HEK293 (cell line): ENCODE data around the gene SPON1.
"Not testable (repeated sequence)": the region's sequence is repeated elsewhere in the genome, so short reads cannot be mapped to it uniquely, and the experiment has no call there.

Experiments
- CTCF ChIA-PET: fragments of 350-600 bp; formaldehyde crosslinking; extraction: SDS; loops from one replicate; lab custom pipeline; 2021; ENCODE audit warnings: antibody characterized with exemption; lab: Yijun Ruan, JAX
- POLR2A ChIA-PET: fragments of 300-600 bp; formaldehyde crosslinking; extraction: SDS; loops from one replicate; lab custom pipeline; 2020; ENCODE audit warnings: antibody characterized with exemption, inconsistent platforms; lab: Yijun Ruan, JAX
- H3K27ac ChIP-seq: fragments of 200-500 bp; sonication (Bioruptor generic); 2 replicates; pipeline ENCODE4 v1.5.1; 2014; ENCODE audit warnings: low read depth, low read length, control low read depth, inconsistent platforms; ENCODE audit errors: extremely low read depth
- H3K36me3 ChIP-seq, 2 experiments: fragments of 200-500 bp in 1 of 2; sonication (Bioruptor generic) in 1 of 2; 1 replicate in 1 of 2; 2 replicates in 1 of 2; pipeline ENCODE4 v1.5.1; 2014 to 2017; ENCODE audit warnings: inconsistent platforms in 2 of 2, low read length in 2 of 2; ENCODE audit not compliant: control insufficient read depth in 2 of 2, insufficient read depth in 1 of 2
- H3K4me1 ChIP-seq: fragments of 200-500 bp; sonication (Bioruptor generic); 2 replicates; pipeline ENCODE4 v1.5.1; 2014; ENCODE audit warnings: mild to moderate bottlenecking, low read length, inconsistent platforms; ENCODE audit not compliant: control insufficient read depth, insufficient read depth
- H3K4me3 ChIP-seq: 2 replicates; pipeline ENCODE4 v1.5.1; 2011; ENCODE audit warnings: low read depth, mild to moderate bottlenecking, control low read depth, low read length, moderate library complexity
- H3K9me3 ChIP-seq: fragments of 200-500 bp; sonication (Bioruptor generic); 2 replicates; pipeline ENCODE4 v1.5.1; 2014; ENCODE audit warnings: low read depth, low read length, inconsistent platforms; ENCODE audit not compliant: control insufficient read depth, insufficient read depth
- BCL11B ChIP-seq: fragments of 450-650 bp; formaldehyde crosslinking; IDR thresholded peaks from 2 replicates; pipeline ENCODE4 v1.5.1; 2016; ENCODE audit warnings: low read depth, missing biosample characterization, missing genetic modification characterization
- GLIS2 ChIP-seq: fragments of 450-650 bp; formaldehyde crosslinking; IDR thresholded peaks from 2 replicates; pipeline ENCODE4 v1.5.1; 2016; ENCODE audit warnings: missing biosample characterization, missing genetic modification characterization
- HOXC10 ChIP-seq: sonication (generic); formaldehyde crosslinking; IDR thresholded peaks from 2 replicates; pipeline ENCODE4 v1.8.1; 2023; ENCODE audit warnings: mild to moderate bottlenecking, missing genetic modification reagents
- KLF1 ChIP-seq: fragments of 450-650 bp; formaldehyde crosslinking; IDR thresholded peaks from 2 replicates; pipeline ENCODE4 v1.5.1; 2016; ENCODE audit warnings: missing biosample characterization, missing genetic modification characterization
- REPIN1 ChIP-seq: fragments of 450-650 bp; formaldehyde crosslinking; IDR thresholded peaks from 2 replicates; pipeline ENCODE4 v1.5.1; 2017; ENCODE audit warnings: missing biosample characterization, missing genetic modification characterization, low read depth
- SCRT2 ChIP-seq: fragments of 450-650 bp; formaldehyde crosslinking; IDR thresholded peaks from 2 replicates; pipeline ENCODE4 v1.5.1; 2016; ENCODE audit warnings: missing biosample characterization, missing genetic modification characterization
- YY2 ChIP-seq: fragments of 450-650 bp; formaldehyde crosslinking; IDR thresholded peaks from 2 replicates; pipeline ENCODE4 v1.5.1; 2016; ENCODE audit warnings: missing biosample characterization, missing genetic modification characterization
- ZEB2 ChIP-seq: fragments of 450-650 bp; formaldehyde crosslinking; IDR thresholded peaks from 2 replicates; pipeline ENCODE4 v1.5.1; 2016; ENCODE audit warnings: missing biosample characterization, missing genetic modification characterization
- ZIC2 ChIP-seq: fragments of 450-650 bp; formaldehyde crosslinking; IDR thresholded peaks from 2 replicates; pipeline ENCODE4 v1.5.1; 2016; ENCODE audit warnings: missing biosample characterization, missing genetic modification characterization
- ZNF292 ChIP-seq: fragments of 450-650 bp; formaldehyde crosslinking; IDR thresholded peaks from 2 replicates; pipeline ENCODE4 v1.5.1; 2016; ENCODE audit warnings: low read depth, missing biosample characterization, missing genetic modification characterization, borderline replicate concordance
- ZNF510 ChIP-seq: fragments of 450-650 bp; formaldehyde crosslinking; IDR thresholded peaks from 2 replicates; pipeline ENCODE4 v1.5.1; 2018; ENCODE audit warnings: mild to moderate bottlenecking, missing genetic modification characterization, missing biosample characterization; ENCODE audit not compliant: insufficient replicate concordance
- ZNF549 ChIP-seq: fragments of 450-650 bp; IDR thresholded peaks from 2 replicates; pipeline ENCODE4 v1.5.1; 2018; ENCODE audit warnings: missing biosample characterization, missing genetic modification characterization, mild to moderate bottlenecking, inconsistent platforms, moderate library complexity
- ZNF600 ChIP-seq: fragments of 450-650 bp; formaldehyde crosslinking; IDR thresholded peaks from 2 replicates; pipeline ENCODE4 v1.5.1; 2016; ENCODE audit warnings: missing biosample characterization, missing genetic modification characterization
- ZNF76 ChIP-seq: fragments of 450-650 bp; formaldehyde crosslinking; IDR thresholded peaks from 2 replicates; pipeline ENCODE4; 2016; ENCODE audit warnings: low read depth, missing biosample characterization, missing genetic modification characterization, borderline replicate concordance
- TF ChIP-seq, protein P1 (sequence below): fragments of 450-650 bp; formaldehyde crosslinking; IDR thresholded peaks from 2 replicates; pipeline ENCODE4; 2016; ENCODE audit warnings: missing biosample characterization, missing genetic modification characterization
- TF ChIP-seq, protein P2 (sequence below): sonication (generic); formaldehyde crosslinking; IDR thresholded peaks from 2 replicates; pipeline ENCODE4 v1.8.1; 2022; ENCODE audit warnings: mild to moderate bottlenecking, moderate library complexity, missing genetic modification reagents
- TF ChIP-seq, protein P3 (sequence below): fragments of 450-650 bp; formaldehyde crosslinking; IDR thresholded peaks from 2 replicates; pipeline ENCODE4 v1.5.1; 2016; ENCODE audit warnings: missing biosample characterization, missing genetic modification characterization
- TF ChIP-seq, protein P4 (sequence below): fragments of 450-650 bp; formaldehyde crosslinking; IDR thresholded peaks from 2 replicates; pipeline ENCODE4 v1.5.1; 2016; ENCODE audit warnings: missing biosample characterization, missing genetic modification characterization

Gene SPON1

DNA sequence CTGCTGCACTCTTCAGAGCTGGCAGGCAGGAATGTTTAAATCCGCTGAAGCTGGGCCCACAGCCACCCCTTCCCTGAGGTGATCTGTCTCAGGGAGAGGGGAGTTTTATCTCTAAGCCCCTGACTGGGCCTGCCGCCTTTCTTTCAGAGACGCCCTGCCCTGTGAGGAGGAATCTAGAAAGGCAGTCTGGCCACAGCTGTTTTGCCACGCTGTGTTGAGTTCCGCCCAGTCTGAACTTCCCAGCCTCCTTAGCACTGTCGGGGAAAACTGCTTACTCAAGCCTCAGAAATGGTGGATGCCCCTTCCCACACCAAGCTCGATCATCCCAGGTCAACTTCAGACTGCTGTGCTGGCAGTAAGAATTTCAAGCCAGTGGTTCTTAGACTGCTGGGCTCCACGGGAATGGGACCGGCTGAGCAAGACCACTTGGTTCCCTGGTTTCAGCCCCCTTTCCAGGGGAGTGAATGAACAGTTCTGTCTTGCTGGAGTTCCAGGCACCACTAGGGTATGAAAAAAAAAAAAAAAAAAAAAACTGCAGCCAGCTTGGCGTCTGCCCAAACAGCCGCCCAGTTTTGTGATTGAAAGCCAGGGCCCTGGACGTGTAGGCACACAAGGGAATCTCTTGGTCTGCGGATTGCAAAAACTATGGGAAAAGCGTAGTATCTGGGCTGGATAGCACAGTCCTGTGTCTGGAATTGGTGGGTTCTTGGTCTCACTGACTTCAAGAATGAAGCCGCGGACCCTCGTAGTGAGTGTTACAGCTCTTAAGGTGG, 127.4 kb downstream of the SPON1 start:
- H3K36me3 ChIP-seq, result no peaks in the 10 kb centered on the region
- ChIA-PET CTCF (interaction anchor here (0.6 to 0.7 kb wide), 2 partner anchors 89 to 817 kb away, joined by 3 to 4 read pairs; no protein-coding TSS in a partner anchor), POLR2A (interaction anchor here (0.7 kb wide), 1 partner anchor 47 kb away, joined by 5 read pairs; no protein-coding TSS in a partner anchor)

DNA sequence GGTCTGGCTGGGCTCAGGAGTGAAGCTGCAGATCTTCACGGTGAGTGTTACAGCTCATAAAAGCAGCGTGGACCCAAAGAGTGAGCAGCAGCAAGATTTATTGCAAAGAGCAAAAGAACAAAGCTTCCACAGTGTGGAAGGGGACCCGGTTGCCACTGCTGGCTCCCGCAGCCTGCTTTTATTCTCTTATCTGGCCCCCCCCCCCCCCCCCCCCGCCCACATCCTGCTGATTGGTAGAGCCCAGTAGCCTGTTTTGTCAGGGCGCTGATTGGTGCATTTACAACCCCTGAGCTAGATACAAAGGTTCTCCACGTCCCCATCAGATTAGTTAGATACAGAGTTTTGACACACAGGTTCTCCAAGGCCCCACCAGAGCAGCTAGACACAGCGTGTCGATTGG, 128.1 kb downstream of the SPON1 start:
- H3K4me1 ChIP-seq, H3K4me3 ChIP-seq, H3K9me3 ChIP-seq, CTCF ChIA-PET, H3K27ac ChIP-seq, H3K36me3 ChIP-seq: not testable (repeated sequence)
- POLR2A ChIA-PET, result interaction anchor here (0.7 kb wide), 1 partner anchor 47 kb away, joined by 5 read pairs; no protein-coding TSS in a partner anchor

More for the DNA sequence above, 127.4 kb downstream of the SPON1 start:
- TF ChIP-seq KLF1 (tag by site-specific recombination), result no peak
- TF ChIP-seq, protein P1, sequence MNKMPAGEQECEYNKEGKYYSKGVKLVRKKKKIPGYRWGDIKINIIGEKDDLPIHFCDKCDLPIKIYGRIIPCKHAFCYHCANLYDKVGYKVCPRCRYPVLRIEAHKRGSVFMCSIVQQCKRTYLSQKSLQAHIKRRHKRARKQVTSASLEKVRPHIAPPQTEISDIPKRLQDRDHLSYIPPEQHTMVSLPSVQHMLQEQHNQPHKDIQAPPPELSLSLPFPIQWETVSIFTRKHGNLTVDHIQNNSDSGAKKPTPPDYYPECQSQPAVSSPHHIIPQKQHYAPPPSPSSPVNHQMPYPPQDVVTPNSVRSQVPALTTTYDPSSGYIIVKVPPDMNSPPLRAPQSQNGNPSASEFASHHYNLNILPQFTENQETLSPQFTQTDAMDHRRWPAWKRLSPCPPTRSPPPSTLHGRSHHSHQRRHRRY, result no peak
- no peak for TF ChIP-seq ZNF76 (tag by site-specific recombination)
- no peak for TF ChIP-seq ZNF510 (tag by site-specific recombination)
- no peak for TF ChIP-seq SCRT2 (tag by site-specific recombination)
- TF ChIP-seq HOXC10 (CRISPR knock-in tag), result no peak
- no peak for TF ChIP-seq ZIC2 (tag by site-specific recombination)
- no peak for TF ChIP-seq BCL11B
- TF ChIP-seq GLIS2 (tag by site-specific recombination), result no peak
- no peak for TF ChIP-seq ZNF600 (tag by site-specific recombination)
- no peak for TF ChIP-seq ZEB2 (tag by site-specific recombination)
- TF ChIP-seq YY2 (tag by site-specific recombination), result no peak
- TF ChIP-seq, protein P2, sequence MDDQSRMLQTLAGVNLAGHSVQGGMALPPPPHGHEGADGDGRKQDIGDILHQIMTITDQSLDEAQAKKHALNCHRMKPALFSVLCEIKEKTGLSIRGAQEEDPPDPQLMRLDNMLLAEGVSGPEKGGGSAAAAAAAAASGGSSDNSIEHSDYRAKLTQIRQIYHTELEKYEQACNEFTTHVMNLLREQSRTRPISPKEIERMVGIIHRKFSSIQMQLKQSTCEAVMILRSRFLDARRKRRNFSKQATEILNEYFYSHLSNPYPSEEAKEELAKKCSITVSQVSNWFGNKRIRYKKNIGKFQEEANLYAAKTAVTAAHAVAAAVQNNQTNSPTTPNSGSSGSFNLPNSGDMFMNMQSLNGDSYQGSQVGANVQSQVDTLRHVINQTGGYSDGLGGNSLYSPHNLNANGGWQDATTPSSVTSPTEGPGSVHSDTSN (CRISPR knock-in tag), result no peak
- TF ChIP-seq, protein P3, sequence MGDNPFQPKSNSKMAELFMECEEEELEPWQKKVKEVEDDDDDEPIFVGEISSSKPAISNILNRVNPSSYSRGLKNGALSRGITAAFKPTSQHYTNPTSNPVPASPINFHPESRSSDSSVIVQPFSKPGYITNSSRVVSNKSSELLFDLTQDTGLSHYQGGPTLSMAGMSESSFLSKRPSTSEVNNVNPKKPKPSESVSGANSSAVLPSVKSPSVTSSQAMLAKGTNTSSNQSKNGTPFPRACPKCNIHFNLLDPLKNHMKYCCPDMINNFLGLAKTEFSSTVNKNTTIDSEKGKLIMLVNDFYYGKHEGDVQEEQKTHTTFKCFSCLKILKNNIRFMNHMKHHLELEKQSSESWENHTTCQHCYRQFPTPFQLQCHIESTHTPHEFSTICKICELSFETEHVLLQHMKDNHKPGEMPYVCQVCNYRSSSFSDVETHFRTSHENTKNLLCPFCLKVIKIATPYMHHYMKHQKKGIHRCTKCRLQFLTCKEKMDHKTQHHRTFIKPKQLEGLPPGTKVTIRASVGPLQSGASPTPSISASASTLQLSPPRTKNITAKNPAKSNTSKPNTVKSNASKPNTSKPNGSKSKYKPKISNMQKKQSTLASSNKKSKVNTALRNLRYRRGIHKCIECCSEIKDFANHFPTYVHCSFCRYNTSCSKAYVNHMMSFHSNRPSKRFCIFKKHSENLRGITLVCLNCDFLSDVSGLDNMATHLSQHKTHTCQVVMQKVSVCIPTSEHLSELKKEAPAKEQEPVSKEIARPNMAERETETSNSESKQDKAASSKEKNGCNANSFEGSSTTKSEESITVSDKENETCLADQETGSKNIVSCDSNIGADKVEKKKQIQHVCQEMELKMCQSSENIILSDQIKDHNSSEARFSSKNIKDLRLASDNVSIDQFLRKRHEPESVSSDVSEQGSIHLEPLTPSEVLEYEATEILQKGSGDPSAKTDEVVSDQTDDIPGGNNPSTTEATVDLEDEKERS (tag by site-specific recombination), result no peak
- no peak for TF ChIP-seq REPIN1 (tag by site-specific recombination)
- TF ChIP-seq ZNF292 (tag by site-specific recombination), result no peak
- TF ChIP-seq, protein P4, sequence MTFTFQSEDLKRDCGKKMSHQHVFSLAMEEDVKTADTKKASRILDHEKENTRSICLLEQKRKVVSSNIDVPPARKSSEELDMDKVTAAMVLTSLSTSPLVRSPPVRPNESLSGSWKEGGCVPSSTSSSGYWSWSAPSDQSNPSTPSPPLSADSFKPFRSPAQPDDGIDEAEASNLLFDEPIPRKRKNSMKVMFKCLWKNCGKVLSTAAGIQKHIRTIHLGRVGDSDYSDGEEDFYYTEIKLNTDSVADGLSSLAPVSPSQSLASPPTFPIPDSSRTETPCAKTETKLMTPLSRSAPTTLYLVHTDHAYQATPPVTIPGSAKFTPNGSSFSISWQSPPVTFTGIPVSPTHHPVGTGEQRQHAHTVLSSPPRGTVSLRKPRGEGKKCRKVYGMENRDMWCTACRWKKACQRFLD (tag by site-specific recombination), result no peak
- TF ChIP-seq ZNF549 (tag by site-specific recombination), result no peak
- TF ChIP-seq, all 188 proteins: peak for 0
- no peak overlapping the region for H3K4me3 ChIP-seq
- H3K4me1 ChIP-seq, result no peaks in the 10 kb centered on the region
- H3K9me3 ChIP-seq, result no peaks in the 10 kb centered on the region
- no peak overlapping the region for H3K27ac ChIP-seq
